NCI-H2227 treated with DMSO at 0.1 percent for 48 hours (cell line): ENCODE data around the gene PDK3.

Experiments
- DNase-seq: peaks from one replicate; lab custom pipeline; 2025; lab: John Stamatoyannopoulos, UW

Gene PDK3

GRCh38 chrX:24553011-24553410 lies 87.9 kb downstream of the PDK3 start:
- no peak for DNase-seq

DNA sequence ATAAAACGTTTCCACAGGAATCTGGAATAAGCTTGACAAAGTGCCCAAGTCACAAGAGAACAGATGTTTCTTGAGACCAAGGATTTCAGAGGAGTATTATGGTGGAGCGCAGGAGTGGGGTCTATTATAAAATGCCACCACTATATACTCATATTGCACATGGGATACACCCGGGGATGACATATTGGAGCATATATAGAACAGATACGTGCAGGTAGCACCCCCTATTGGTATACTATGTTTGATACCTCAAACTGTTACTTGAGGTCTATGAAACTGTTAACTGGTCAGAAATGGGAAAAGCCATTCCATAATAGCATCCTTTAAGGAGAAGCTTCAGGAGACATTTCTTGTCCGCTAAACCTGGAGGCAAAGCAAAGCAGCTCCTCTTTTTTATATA lies 96.0 kb downstream of the PDK3 start:
- no peak for DNase-seq

- no peak for DNase-seq
Measured at GRCh38 chrX:24563291-24564010, 98.4 kb downstream of the PDK3 start.

DNA sequence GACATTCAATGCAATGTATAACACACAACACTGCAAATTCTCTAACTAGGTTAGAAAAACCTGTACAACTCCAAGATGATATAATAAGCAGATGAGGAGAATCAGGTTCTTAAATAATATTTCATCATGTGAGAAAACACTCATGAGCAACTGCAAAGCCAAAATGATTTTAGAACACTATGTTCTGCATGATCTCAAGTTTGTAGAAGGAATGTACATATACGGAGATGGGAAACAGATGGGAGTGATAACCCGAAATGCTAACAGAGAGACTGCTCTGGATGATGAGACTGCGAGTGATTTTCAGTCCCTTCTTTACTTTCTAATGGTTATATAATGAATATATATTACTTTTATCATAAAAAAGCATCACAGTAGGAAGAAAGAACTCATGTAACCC lies 101.2 kb downstream of the PDK3 start:
- DNase-seq, result no peak

DNA sequence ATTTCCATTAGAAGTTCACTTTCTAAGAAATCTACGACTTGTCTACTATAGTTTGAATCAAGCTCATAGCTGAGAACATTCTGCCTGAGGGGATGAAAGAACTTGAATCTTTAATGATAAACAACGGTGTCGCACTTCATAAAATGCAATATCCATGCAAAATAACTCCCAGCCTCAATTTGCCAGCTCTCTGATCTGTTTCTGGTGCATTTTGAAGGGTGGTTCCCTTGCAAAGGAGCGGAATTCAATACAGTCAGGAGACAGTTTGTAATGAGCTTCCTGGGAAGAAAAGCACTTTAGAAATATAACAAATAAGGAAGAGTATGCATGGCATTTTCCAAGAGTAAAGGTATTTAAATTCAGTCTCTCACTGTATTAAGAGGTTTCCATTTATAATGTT lies 102.1 kb downstream of the PDK3 start:
- DNase-seq, result no peak

GRCh38 chrX:24574743-24575142 lies 109.7 kb downstream of the PDK3 start:
- no peak for DNase-seq

DNA sequence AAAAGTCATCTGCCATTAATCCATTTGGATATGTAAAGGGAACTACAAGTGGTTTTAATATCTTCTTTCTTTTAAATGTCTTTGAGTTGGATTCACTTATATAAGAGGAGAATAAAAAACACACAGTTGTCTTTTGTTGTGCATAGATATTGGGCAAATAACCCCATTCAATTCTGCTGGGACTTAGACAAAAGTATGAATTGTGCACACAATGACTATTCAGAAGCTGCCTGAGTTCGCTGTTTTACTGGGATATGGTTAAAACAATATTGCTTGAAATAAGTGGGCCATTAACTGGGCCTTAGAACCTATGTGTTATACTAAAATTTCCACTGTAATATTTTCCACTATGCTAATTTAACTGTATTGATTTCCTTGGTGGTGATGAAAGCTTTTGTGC lies 110.4 kb downstream of the PDK3 start:
- no peak for DNase-seq

DNA sequence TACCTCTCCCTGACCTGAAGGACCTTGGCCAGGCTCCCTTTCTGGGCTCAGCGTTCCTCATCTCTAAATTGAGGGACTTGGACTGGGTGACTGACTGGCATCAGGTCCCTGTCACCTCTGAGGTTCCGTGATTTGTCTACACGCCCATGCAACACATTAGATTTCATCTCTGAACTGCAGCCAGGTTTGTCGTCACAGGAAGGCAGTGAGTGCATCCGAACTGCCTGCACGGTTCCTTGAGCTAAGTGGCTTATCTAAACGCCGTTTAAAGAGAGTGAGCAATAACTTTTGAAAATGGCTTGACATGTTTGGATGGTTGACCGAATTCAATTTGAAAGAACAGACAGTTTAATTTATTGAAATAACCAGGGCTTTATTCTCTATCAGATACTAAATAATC lies 112.0 kb downstream of the PDK3 start:
- no peak for DNase-seq
